Measurements from ENCODE around the gene RHOJ.
A peak's percentile ranks its signal among the peaks of the same experiment; 100 is the strongest.
"Not testable (repeated sequence)": the region's sequence is repeated elsewhere in the genome, so short reads cannot be mapped to it uniquely, and the experiment has no call there.

The RHOJ gene

GRCh38 chr14:63299351-63300110, 95.3 kb downstream of the RHOJ start:
- DNase-seq (ENCODE audit: low spot score), result no peak

GRCh38 chr14:63300854-63301253, 96.6 kb downstream of the RHOJ start:
- DNase-seq (ENCODE audit: low spot score), result no peak

DNA sequence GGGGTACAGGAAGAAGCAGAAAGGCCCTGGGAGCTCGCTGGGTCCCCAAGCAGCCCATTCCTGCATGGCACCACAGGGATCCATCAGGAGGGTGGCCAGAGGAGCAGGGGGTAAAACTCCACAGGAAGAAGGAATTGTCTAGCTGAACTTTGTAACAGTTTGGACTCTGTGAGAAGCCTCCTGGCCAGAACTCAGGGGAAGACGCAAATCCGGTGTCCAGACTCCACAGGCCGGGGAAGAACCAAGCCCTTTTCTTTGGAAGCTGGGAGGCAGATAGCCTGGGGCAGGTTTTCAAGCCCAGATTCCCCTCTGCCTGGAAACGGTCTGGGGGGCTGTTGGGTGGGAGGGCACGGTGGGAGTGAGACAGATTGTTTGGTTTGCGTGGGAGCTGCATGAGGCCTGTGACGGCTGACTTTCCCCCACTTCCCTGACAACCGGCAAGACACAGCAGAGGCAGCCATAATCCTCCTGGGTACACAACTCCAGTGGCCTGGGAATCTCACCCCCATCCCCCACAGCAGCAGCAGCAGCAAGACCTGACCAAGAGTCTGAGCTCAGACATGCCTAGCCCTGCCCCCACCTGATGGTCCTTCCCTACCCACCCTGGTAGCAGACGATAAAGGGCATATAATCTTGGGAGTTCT, 97.8 kb downstream of the RHOJ start:
- DNase-seq (ENCODE audit: low spot score), result no peak

DNA sequence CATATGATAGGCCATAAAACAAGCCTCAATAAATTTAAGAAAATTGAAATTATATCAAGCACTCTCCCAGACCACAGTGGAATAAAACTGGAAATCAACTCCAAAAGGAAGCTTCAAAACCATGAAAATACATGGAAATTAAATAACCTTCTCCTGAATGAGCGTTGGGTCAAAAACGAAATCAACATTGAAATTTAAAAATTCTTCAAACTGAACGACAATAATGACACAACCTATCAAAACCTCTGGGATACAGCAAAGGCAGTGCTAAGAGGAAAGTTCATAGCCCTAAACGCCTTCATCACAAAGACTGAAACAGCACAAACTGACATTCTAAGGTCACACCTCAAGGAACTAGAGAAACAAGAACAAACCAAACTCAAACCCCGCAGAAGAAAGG, 100.2 kb downstream of the RHOJ start:
- not testable (repeated sequence) for DNase-seq (ENCODE audit: low spot score)

DNA sequence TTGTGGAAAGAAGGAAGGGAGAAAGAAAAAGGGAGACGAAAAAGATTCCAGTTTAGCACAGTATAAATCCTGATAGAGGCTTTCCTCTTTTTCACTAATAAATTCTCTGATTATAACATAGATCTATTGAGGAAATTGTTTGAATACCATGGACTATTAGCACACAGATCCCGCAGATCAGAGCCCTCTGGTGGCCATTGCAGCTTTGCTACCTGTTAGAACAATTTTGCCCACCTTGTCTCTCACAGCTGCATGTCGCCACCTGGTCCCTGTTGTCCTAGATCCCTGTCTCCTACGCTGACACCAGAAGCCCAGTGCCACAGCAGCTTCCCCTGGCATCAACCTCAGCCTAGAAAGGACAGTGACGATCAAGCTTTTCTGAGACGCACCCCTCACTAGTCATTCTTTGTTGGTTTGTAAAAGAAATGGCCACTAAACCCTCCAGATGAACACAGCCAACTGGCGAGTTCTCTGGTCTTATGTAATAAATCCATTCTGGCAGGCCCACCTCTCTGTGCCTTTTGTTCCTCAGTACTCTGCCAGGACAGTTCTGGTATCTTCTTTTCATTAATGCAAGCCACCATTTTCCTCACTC, 104.6 kb downstream of the RHOJ start:
- DNase-seq (ENCODE audit: low spot score), result peak; percentile 1

GRCh38 chr14:63318835-63319234, 114.6 kb downstream of the RHOJ start, which contains the start of gene GPHB5:
GPHB5 (minus strand) TSS chr14:63318935; CDS start chr14:63317849, 1,086 bp downstream.
- no peak for DNase-seq (ENCODE audit: low spot score)

DNA sequence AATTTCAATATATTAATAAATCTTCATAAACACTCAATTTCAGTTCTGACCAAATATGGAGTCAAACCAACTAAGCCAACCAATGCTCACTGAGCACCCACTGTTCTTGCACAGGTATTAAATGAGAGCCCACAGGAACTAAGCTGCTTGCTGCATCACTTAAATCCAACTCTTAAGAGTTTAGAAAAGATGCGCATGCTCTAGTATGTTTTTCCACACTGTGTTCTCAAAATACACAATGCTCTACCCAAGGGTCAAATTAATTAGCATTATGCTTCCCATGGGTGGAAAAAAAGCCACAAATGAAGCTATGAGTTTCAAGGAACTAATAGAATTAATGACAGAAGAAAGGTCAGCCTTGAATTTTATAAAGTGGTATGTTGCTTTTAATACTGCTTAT, 118.2 kb downstream of the RHOJ start:
- no peak for DNase-seq (ENCODE audit: low spot score)

GRCh38 chr14:63322897-63323573, 118.8 kb downstream of the RHOJ start:
- no peak for DNase-seq (ENCODE audit: low spot score)

DNA sequence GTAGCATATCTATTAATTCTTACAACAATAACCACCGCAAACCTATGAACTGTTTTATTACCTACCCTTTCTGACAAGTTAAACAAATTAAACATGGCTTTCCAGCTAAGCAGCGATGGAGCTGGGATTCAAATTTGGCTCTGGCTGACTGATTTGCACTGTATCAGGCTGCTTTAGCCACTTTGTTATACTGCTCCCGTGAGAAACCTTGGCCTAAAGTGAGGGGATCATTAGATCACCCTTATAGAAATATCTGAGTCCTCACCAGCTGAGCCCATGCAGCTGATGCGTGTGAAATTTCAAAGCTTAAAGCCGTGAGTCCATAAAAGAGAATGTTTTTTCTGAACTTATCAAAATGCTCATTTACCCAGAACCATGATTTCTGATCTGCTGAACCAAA, 122.6 kb downstream of the RHOJ start:
- DNase-seq (ENCODE audit: low spot score), result no peak

GRCh38 chr14:63328787-63329737, 124.8 kb downstream of the RHOJ start:
- DNase-seq (ENCODE audit: low spot score), result no peak

DNA sequence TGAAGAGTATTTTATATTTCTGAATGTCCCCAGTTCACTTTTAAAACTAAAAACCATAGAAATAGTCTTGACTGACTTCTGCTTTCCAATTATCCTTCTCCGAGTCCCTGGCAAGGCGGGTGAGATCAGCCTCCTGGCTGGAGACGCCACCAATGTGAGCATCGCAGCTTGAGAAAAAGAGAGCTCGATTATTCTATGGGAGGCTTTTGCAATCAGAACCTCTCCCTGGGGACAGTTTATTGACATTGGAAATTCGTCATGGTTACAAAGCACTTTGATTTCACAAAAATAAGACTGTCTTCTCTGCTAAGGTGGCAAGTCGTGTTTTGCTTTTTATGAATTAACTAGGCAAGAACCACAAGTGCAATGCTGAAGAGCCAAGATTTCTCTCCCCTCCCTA, 138.1 kb downstream of the RHOJ start:
- DNase-seq (ENCODE audit: low spot score), result no peak

Data from CD4-positive, alpha-beta T cell treated with Interleukin-2 at 100 ng/mL for 4 hours (primary cell).